HG02623 (cell line): ENCODE data around the gene DOLPP1.
A peak's percentile ranks its signal among the peaks of the same experiment; 100 is the strongest.
"Not testable (repeated sequence)": the region's sequence is repeated elsewhere in the genome, so short reads cannot be mapped to it uniquely, and the experiment has no call there.

ENCODE experiments used
- ATAC-seq: cut with Tn5 transposase; IDR thresholded peaks from one replicate; pipeline ENCODE4 v1.9.1; 2021; ENCODE audit warnings: moderate library complexity; ENCODE audit not compliant: unreplicated experiment

DOLPP1 gene, protein sequence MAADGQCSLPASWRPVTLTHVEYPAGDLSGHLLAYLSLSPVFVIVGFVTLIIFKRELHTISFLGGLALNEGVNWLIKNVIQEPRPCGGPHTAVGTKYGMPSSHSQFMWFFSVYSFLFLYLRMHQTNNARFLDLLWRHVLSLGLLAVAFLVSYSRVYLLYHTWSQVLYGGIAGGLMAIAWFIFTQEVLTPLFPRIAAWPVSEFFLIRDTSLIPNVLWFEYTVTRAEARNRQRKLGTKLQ

DNA sequence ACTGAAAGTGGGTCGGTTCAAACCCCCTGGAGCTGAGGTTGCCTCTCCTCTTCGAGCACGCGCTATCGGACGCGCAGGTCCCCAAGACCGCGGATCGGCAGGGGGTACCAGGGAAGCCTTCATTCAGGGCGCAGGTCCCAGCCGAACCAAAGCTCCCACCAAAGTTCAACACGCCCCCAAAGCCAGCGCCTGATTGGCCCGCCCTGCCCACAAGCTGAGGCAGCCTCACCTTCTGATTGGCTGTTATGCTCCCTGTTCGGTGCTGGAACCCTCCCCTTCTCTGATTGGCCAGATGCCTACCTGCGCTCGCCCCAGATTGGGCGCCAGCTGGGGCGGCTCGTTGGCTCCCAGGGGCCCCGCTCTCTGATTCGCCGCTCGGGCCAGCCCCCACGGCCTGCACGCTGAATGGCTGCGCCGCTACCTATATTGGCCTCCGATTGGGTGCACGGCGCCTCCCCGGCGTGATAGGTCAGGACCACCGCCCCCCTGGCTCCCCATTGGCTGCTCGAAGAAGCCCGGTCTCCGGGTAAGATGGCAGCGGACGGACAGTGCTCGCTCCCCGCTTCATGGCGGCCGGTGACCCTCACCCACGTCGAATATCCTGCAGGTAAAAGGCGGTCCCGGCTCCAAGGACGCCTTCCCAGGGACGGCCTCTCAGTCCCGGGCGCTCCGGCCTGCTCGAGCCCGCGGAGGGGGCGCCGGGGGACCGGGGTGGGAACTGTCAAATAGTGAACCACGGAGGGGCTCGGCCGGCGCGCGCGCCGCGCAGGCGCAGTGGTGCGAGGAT, at the start of gene DOLPP1:
Gene DOLPP1, plus strand, starts transcription at position 511 of the 787 bp plus-strand sequence. Its CDS starts 21 bp downstream, at position 532.
- peak; percentile 89 for ATAC-seq

DNA sequence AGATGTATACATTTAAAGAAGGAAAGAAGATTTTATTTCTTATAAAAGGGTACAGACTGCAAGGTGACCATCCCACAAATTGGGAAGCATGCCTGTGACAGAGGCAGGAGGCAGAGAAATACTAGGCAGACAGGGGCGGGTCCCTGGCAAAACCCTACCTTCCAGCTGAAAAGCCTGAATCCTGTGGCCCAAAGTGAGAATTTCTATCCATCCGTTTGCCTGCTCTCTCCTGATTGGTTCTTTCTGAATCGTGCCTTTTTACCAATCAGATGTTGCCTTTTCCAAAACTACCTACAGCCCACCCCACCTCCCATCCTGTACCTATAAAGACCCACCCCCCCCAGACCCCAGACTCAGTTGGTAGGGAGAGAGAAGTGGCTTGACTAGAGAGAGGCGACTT, 49.4 kb upstream of the DOLPP1 start:
- no peak for ATAC-seq

DNA sequence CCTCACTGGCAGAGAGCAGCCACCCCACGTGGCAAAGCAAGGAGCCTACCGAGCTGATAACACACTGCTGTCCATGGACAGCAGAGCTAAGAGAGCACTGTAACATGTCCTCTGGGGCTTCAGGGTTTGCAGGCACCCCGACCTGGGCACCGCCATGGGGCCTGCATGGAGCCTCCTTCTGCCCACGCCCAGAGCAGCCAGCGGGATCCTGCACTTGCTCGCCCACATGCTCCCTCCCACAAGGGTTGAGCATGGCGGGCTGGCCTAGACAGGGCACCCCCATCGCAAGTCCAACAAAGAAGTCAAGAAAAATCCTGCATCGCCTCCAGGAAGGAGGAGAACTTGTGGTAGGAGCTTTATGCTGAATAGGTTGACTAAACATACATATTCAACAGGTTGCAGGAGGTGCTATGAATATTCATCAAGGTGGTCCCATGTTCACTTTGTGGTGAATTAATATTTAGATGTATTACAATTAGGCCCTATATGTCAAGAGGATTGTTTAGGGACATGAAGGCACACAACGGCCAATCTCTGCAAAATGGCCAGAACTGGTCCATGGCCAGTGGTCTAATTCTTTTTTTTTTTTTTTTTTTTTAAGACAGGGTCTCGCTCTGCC, 48.3 kb upstream of the DOLPP1 start:
- ATAC-seq: no peak

DNA sequence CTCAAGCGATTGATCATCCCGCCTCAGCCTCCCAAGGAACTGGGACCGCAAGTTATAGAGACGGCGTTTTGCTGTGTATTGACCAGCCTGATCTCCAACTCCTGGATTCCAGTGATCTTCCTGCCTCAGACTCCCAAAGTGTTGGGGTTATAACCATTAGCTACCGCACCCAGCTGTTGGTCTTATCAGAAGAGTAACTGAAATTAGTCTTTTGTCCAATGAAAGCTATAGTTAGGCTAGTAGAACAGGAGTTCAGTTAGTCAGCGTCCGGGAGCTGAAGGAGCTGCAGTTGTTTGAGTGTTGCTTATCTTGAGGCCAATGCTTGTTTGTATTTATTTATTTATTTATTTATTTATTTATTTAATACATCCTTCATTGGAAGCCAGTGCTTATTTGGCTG, 47.7 kb upstream of the DOLPP1 start:
- no peak for ATAC-seq

DNA sequence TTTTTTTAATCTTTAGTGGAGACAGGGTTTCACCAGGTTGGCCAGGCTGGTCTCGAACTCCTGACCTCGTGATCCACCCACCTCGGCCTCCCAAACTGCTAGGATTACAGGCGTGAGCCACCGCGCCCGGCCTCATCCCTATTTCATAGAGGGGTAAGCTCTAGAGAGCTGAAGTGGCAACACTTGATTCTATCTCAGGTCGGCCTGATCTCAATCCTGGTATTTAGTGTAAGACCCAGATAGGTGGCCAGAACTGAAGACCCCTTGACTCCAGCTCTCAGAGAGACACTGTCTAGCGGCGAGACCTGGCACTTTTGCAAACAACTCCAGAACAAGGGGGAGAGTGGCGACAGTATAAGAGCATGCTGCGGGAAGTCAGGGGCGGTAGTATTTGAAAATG, 45.1 kb upstream of the DOLPP1 start:
- ATAC-seq: not testable (repeated sequence)

DNA sequence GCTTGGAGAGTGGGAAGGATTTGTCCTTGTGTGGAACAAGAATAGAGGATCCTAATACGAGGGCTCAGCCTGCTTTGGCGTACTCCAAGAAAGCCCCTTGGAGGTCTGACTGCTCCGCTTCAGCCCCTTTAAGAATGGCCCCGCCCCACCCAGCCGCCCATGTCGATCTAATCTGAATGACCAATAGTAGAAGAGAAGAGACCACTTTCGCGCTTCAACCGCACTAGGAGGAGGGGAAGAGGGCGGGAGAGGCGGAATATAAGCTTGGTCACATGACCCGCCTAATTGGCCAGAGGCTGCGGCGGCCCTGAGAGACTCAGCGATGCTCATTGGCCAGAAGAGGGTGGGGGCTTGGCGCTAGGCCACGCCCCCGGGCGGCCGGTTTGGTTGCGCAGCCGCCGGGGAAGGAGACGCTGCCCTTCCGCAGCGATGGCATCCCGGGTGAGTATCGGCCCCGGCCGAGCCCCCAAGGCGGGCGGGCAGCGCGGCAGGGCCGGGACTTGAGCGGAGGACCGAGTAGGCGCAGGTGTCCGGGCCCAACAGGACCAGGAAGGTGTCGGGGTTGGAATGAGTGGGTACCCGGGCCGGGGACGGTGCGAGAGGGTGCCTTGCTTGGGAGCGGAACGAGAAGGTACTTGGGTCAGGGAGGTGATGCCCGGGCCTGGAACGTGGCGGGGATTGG, 44.5 kb upstream of the DOLPP1 start, which contains the start of gene MIGA2:
Gene MIGA2, plus strand, starts transcription at position 386 of the 682 bp plus-strand sequence. CDS start 3,969 bp downstream, outside the sequence.
- peak; percentile 93 for ATAC-seq

DNA sequence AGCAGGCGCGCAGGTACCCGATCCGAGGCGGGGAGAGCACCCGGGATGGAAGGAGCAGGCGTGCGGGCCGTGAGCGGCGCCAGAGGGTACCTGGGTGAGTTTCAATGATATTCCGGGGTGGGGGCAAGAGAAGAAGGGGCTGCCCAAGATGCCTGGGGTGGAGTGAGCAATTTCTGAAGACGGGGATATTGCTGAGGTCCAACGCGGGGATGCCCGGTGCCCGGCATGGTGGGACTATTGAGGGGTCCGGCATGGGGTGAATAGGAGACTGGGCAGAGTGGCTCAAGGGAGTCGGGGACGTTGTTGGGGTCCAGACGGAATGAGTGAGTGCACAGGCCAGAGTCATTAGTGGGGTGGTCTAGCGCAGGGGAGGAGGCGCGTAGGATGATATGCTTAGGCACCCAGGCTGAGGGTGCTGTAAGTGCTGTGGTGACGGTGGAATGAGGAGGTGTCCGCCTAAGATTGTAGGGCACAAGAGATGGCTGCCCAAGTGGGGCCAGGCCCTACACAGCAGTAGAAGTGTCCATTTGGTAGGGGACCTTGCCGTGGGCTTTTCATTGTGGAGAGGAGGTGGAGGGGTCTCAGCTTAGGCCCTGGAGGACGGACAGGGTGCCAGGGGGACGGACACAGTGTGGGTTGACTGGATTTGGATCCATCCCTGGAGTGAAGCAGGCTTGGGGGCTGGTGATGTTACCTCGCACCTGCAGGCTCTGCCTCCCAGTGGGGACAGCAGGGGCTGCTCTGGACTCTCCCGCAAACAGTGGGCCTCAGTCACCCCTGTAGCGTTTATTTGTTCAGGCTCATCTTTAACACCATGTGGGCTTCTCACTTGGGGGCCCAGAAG, 43.8 kb upstream of the DOLPP1 start:
- ATAC-seq: no peak

DNA sequence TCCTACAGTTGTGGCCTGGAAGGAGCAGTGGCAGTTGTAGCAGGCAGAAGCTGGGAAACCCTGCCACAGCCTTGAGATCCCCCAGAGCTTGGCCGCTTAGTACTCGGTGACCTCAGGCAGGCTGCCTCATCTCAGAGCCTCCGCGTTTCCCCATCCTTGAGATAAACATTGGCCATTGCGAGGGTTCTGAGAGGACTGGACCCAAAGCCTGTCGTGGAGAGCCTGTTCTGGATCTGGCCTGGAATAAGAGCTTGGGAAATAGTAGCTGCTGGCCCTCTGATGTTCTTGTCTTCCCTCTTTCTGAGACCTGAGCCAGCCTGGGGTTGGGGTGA, 43.2 kb upstream of the DOLPP1 start:
- no peak for ATAC-seq

DNA sequence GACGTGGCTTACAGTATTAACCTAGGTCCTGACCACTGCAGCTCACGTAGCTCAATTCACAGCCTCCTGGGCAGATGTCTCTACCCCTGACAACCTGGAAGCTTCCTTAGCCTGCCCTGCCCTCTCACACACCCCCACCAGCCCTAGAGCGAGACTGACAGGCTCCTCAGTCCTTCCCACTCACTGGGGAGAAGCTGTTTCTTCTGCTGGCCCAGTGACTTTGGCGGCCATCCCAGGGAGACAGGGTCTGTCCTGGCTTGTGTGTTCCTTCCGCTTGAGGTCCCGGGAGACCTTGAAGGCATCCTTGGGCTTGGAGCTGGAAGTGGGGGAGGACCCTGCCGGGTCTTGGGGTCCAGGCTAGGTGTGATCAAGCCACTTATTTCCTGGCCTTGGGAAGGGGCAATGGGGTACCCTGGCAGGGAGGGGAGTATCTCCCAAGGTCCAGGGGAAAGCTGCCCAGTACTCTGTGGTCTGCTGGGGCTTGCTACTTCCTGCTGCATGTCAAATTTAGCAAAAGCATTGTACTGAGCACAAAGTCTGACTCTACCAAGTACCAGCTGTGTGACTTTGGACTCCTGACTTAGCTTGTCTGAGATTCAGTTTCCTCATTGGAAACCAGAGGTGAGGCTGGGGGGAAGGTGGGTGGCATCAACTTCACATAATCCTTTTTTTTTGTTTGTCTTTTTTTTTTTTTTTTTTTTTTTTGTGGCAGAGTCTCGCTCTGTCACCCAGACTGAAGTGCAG, 42.6 kb upstream of the DOLPP1 start:
- no peak for ATAC-seq

DNA sequence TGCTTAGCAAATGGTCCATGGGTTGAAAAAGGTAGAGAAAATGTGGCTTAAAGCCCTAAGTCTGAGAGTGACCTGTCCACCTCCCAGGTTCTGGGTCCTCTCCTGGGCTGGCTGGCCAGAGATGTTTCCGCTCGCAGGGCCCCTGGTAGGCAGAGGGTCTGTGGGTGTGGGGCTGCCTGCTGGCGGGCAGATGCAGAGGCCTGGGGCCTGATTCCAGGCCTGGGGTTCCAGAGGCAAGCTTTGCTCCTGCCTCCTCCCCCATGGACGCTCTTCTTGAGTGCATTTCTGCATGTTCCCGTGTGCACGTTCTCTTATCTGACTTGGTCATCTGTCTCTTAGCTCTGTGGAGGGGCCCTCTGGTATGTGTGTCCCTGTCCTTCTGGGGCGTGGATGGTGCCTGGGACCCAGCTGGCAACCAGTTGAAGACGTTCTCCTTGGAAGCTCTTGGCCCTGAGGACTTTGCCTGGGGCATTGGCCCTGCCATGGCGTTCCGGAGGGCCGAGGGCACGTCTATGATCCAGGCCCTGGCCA, 40.7 kb upstream of the DOLPP1 start:
- ATAC-seq: no peak

DNA sequence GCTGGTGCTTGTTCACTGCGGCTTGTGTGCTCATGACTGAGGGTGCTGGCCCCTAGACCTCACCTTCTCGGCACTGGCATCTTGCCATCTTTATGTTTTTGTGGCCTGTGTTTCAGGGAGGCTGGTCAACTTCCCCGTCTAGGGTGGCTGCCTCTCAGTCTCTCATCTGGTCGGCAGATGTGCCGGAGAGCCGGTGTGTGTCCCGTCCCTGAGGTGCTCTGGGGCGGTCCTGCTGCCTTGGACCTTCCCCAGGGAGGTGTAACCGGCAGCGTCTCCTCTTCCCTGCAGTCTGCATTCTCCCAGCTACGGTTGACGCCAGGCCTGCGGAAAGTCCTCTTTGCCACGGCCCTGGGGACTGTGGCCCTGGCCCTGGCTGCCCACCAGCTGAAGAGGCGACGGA, 38.9 kb upstream of the DOLPP1 start:
- ATAC-seq: no peak

DNA sequence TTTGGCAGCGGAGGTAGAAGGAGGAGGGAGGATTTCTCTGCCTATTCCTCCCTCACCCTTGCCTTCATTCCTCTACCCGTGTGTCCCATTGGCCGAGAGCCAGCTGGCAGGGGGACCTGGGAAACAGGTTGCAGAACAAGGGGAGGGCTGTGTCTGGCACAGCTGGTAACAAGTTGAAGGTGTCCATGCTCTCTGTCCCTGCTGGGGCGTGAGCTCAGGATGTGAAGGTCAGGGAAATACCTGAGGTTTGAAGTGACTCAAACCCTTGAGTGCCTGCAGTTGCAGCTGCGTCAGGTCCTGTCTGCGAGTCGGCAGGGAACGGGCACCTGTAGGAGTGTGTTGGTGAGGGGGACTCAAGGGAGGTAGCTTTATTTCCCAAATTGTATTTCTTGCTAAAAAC, 28.3 kb upstream of the DOLPP1 start:
- no peak for ATAC-seq

DNA sequence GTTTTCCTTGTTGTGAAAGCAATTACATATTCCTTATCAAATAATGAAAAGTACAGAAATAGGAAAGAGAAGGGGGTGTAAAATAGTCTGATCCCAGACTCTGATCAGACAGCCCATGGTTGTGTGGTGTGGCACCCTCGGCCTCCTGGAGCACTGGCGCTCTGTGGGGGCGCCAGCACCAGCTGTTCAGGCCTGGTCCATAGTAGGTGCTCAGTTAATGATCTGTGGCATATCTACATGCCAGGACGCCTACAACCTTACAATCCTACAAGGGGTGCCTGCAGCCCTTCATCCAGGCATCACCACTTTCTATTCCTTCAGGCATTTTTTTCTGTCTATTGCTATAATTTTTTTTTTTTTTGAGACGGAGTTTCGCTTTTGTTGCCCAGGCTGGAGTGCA, 27.9 kb upstream of the DOLPP1 start:
- no peak for ATAC-seq

DNA sequence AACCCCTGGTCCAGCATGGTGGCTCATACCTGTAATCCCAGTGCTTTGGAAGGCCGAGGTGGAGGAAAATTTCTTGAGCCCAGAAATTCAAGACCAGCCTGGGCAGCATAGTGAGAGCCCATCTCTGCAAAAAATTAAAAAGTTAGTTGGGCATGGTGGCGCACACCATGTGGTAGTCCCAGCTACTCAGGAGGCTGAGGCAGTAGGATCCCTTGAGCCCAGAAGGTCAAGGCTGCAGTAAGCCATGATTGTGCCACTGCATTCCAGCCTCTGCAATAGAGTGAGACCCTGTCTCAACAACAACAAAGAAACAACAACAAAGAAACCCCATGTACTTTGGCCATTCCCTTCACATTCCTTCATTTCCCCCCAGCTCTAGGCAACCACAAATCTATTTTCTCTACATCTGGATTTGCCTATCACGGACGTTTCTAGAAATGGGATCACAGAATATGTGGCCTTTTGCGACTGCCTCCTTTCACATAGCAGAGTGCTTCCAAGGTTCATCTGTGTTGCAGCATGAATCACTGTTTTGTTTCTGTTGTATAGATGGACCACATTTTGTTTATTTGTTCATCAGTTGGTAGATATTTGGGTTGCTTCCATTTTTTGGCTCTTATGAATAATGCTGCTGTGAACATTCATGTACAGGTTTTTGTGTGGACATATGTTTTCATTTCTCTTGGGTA, 26.6 kb upstream of the DOLPP1 start:
- ATAC-seq: no peak

DNA sequence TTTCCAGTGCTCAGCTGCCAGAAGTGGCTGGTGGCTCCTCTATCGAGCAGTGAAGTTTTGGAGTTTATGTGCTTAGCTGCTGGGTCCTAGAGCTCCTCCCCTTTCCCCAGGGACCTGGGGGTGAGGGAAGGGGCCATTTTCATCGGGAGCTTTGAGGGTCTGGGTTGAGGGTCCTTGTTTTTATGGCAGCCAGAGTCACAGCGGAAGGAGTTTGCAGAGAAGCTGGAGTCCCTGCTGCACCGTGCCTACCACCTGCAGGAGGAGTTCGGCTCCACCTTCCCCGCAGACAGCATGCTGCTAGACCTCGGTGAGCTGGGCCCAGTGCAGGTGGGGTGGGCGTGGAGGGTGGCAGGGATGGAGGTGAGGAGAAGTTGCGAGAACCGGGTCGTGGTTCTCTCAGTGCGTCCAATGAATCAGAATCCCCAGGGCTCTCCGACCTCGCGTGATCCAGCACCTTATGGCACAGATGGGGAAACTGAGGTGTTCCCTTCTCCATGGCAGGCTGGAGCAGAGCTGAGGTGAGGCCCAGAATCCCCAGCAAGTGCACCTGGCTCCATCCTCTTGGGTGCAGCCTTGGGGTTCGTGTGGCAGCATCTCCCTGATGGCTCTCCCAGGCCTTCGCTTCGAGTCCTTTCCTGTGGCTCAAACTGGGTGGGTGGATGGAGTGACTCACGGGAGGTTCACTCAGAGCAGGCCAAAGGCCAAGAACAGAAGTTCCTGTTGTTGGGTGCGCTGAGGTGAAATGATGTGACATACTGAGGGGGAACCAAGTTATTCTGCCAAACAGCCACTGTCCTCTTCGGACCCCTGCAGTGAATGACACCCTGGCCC, 21.7 kb upstream of the DOLPP1 start:
- no peak for ATAC-seq

DNA sequence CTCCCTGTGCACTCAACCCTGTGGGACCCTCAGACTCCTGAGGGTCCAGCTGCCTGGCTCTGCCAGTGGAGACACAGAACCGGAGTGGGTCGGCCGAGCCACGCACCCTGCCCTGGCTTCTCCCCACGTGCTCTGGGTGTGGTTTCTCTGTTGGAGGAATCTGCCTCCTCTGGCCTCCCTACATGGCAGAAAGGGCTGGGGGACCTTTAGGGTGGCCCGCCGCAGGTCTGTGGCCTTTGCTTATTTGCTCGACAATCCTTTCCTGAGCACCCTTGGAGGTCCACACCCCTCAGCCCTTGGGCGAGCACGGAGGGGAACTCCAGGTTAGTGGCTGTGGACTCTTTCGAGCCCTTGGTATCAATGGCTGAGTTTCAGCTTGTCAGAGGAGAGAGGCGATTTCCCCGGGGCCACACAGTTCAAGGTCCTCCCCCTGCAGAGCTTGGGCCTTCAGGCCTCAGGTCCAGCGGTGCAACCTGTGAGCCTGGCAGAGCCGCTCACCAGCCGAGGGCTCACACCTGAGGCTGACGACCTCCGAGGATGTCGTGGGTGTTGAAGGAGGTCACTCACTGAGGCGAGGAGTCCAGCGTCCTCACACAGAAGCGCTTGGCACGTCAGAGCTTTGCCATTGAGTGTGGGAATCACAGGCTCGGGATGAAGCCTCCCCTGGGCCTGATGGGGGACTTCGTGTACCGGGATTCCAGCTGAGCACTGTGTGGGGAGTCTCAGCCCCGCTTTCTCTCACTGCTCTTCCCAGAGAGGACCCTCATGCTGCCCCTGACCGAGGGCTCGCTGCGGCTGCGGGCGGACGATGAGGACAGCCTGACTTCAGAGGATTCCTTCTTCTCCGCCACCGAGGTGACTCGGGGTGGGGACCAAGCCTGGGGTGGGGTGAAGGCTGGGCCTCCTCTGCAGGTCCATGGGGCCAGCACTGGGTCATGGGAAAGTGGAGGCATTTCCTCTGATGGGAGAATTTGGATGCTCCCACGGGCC, 20.8 kb upstream of the DOLPP1 start:
- ATAC-seq: no peak

DNA sequence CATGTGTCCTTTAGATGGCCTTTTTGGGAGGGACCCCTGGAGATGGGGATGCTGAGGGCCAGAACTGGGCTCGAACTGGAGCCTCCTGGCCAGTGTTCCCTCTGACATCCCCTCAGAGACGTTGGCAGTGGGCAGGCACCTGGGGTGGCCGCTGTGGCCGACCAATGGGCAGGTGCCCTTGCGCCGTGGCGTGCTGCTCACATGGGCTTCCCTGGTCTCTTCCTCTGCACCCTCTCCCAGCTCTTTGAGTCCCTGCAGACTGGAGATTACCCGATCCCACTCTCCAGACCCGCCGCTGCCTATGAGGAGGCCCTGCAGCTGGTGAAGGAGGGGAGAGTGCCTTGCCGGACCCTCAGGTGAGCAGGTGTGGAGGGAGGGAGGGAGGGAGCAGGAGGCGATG, 19.9 kb upstream of the DOLPP1 start:
- no peak for ATAC-seq
